ENCODE data around the gene HNRNPU. TPM values are rescaled to one million over a fixed set of nuclear protein-coding genes. Genes with fewer than 3 reads are reported as not detected.

The HNRNPU gene
- polyA plus RNA-seq, 12 donors: 331 to 622 (median 402) TPM

- no peak for DNase-seq
These were observed 657 bp upstream of the HNRNPU start for GRCh38 chr1:244865028-244865371.

- DNase-seq: no peak
These were observed 671 bp downstream of the HNRNPU start for GRCh38 chr1:244863491-244864252.

GRCh38 chr1:244862699-244863490, 1.4 kb downstream of the HNRNPU start:
- DNase-seq: peak; percentile 92

GRCh38 chr1:244862354-244862698, 2.0 kb downstream of the HNRNPU start:
- DNase-seq: no peak

GRCh38 chr1:244861683-244862082, 2.7 kb downstream of the HNRNPU start:
- DNase-seq: no peak

GRCh38 chr1:244860914-244861610, 3.3 kb downstream of the HNRNPU start:
- no peak for DNase-seq

GRCh38 chr1:244860078-244860477, 4.3 kb downstream of the HNRNPU start:
- no peak for DNase-seq

GRCh38 chr1:244858357-244858756, 6.0 kb downstream of the HNRNPU start:
- no peak for DNase-seq

- DNase-seq: no peak
These were observed 6.6 kb downstream of the HNRNPU start for GRCh38 chr1:244857761-244858160.

- no peak for DNase-seq
These were observed 9.3 kb downstream of the HNRNPU start for GRCh38 chr1:244854865-244855578.

- DNase-seq: no peak
These were observed 10.2 kb downstream of the HNRNPU start for GRCh38 chr1:244854166-244854565.

- no peak for DNase-seq
These were observed 11.6 kb downstream of the HNRNPU start for GRCh38 chr1:244852694-244853093.

GRCh38 chr1:244851546-244852231, 12.7 kb downstream of the HNRNPU start:
- no peak for DNase-seq

GRCh38 chr1:244850896-244851295, 13.4 kb downstream of the HNRNPU start:
- DNase-seq: no peak

- DNase-seq: no peak
These were observed 14.1 kb downstream of the HNRNPU start for GRCh38 chr1:244850099-244850852.

- DNase-seq: no peak
These were observed 15.0 kb downstream of the HNRNPU start for GRCh38 chr1:244849189-244849866.

GRCh38 chr1:244846653-244847052, 17.7 kb downstream of the HNRNPU start:
- DNase-seq: no peak

- DNase-seq: no peak
These were observed 19.9 kb downstream of the HNRNPU start for GRCh38 chr1:244844155-244845121.
